Measurements from ENCODE around the gene FOXQ1. TPM values are rescaled to one million over a fixed set of nuclear protein-coding genes. Genes with fewer than 3 reads are reported as not detected.

The FOXQ1 gene, protein sequence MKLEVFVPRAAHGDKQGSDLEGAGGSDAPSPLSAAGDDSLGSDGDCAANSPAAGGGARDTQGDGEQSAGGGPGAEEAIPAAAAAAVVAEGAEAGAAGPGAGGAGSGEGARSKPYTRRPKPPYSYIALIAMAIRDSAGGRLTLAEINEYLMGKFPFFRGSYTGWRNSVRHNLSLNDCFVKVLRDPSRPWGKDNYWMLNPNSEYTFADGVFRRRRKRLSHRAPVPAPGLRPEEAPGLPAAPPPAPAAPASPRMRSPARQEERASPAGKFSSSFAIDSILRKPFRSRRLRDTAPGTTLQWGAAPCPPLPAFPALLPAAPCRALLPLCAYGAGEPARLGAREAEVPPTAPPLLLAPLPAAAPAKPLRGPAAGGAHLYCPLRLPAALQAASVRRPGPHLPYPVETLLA
- total RNA-seq: not detected in 2 replicates

DNA sequence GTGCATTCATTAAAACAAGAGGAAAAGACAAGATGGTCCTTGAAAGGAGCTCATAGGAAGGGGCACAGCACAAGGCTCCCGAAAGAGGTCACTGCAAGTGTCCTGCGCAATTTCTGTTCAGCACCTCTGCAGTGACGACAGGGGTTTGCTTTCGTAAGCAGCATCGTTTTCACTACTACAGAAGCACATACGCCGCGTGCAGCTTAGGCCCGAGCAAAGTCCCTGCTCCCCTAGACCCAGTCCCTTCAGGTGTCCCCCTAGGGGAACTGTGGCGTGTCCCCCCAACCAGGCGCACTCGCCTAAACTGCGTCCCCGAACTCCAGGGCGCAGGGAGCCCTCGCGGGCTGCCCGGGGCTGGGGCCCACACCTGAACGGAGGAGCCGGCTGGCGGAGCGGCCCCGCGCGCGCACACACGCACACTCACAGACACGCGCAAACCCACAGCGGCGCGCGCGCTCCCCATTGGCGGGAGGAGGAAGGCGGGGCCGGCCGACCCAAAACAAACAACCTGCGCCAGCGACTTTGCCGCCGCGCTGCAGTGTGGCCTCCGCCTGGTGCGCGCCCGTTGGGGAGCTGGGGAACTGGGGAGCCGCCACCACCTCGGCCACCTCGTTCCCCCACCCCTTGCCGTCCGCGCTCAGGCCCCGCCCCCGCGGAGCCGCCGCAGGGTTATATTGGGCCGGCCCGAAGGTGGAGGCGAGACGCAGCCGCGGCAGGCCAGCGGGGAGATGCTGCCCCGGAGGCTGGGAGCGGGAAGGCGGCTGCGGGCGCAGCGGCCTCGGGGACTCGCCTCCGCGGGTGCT lies at the start of gene FOXQ1:
TSS of gene FOXQ1 (plus strand) at position 699 of the 803 bp plus-strand sequence. CDS start 607 bp downstream, outside the sequence.

Other genes with a start within 250 kb of the FOXQ1 start
- not detected in 2 replicates for gene FOXF2, start 77.5 kb downstream of the FOXQ1 start, total RNA-seq

All from myometrial cell (primary cell).